HG03571 (cell line): ENCODE data around the gene NELFE.
"Not testable (repeated sequence)": the region's sequence is repeated elsewhere in the genome, so short reads cannot be mapped to it uniquely, and the experiment has no call there.

Source experiments
- ATAC-seq: cut with Tn5 transposase; IDR thresholded peaks from one replicate; pipeline ENCODE4 v1.9.1; 2021; ENCODE audit not compliant: unreplicated experiment

The NELFE gene

DNA sequence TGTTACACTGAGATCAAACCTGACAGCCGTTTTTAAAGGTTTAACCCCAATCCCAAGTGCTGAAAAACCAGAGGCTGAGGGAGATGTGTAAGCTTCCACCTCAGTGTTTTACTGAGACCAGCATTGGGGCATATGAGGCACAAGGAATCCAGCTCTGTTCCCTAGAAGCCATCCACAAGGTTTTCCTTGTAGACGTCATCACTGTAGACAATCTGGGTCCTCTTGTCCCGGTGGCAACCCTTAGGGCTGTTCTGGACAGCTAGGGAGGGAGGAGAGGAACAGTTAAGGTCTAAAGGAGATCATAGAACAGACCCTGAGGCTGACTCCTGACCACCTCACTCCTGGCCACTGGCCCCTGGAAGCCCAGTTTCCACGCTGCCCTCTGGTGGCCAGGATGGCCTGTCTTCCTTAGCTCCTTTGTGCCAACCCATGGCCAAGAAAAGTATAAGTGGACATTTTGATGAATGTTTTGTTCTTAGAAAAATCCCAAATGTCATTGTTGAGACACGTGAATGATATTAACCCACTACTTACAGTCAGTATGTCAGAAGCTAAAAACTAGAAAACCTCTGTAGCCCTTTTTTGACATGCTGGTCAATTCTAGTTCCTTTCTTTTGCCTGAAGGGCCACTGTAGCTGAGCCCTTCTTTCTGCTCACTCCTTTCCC lies 6.5 kb downstream of the NELFE start:
- no peak for ATAC-seq

DNA sequence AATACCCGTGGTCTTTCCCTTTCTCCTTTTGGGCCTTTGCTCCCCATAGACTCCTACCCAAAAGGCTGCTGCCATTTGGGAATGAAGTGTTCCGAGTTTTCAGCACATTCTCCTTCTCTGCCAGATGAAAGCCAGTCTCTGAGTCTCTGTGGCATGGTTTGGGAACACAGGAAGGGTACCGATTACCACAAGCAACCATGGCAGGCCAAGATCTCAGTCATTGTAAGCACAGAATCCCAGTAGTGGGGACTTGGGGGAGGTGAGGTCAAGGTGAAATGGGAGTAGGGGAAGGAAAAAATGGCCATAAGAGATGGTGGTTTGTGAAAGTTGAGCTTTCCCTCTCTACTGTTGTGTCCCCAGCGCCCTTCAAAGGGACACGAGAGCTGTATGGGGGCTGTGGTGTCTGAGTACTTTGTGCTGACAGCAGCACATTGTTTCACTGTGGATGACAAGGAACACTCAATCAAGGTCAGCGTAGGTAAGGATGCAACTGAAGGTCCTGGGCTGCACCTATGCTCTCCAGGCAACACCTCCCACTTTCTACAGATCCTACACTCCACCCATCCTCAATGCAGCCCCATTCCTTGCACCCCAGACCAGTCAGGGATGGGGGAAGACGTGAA lies 8.7 kb downstream of the NELFE start:
- no peak for ATAC-seq

DNA sequence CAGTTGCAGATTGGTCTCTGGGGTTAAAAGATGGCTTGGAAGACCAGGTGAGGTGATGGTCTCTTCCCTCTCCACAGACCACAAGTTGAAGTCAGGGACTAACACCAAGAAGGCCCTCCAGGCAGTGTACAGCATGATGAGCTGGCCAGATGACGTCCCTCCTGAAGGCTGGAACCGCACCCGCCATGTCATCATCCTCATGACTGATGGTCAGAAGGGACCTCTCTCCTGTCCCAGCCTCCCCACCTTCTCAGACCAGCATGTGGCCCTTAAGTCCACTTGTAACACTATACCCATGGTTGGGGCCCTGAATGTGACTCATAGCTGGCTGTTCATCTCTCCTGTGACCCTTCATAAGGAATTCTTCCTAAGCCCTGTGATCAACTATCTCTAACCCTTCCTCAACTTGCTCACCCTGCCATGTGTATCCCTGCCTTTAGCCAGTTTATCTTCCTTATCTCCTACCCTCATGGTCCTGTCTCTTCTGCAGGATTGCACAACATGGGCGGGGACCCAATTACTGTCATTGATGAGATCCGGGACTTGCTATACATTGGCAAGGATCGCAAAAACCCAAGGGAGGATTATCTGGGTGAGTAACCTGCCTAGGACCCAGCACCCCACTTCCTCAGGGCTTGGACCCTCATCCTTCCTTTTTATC lies 9.9 kb downstream of the NELFE start:
- ATAC-seq: no peak

- ATAC-seq: no peak
These were observed 10.5 kb downstream of the NELFE start for GRCh38 chr6:31948306-31948705.

GRCh38 chr6:31947864-31948263 lies 10.9 kb downstream of the NELFE start:
- ATAC-seq: no peak

DNA sequence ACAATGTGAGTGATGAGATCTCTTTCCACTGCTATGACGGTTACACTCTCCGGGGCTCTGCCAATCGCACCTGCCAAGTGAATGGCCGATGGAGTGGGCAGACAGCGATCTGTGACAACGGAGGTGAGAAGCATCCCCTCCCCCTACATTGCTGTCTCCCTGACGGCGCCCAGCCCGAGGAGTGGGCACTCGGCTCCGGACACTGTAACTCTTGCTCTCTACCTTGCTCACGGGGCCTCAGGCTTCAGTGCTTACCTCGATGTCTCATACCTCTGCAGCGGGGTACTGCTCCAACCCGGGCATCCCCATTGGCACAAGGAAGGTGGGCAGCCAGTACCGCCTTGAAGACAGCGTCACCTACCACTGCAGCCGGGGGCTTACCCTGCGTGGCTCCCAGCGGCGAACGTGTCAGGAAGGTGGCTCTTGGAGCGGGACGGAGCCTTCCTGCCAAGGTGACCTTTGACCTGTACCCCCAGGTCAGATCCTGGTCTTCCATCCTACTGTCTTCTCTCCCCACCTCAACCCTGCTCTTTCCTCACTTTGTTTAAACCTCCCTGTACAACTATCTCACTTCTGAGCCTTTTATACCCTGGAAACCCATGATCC lies 11.6 kb downstream of the NELFE start:
- no peak for ATAC-seq

DNA sequence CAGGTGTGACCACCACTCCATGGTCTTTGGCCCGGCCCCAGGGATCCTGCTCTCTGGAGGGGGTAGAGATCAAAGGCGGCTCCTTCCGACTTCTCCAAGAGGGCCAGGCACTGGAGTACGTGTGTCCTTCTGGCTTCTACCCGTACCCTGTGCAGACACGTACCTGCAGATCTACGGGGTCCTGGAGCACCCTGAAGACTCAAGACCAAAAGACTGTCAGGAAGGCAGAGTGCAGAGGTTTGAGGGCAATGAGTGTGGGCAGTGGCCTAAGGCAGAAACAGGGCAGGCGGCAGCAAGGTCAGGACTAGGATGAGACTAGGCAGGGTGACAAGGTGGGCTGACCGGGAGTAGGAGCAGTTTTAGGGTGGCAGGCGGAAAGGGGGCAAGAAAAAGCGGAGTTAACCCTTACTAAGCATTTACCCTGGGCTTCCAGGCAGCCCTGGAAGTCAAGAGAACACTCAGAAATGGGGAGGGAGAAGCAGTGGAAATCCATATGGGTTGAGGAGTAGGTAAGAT lies 12.3 kb downstream of the NELFE start:
- no peak for ATAC-seq

GRCh38 chr6:31945507-31946369 lies 13.0 kb downstream of the NELFE start, which contains the start of gene CFB:
TSS of gene CFB (plus strand) at chr6:31946095. CDS start at chr6:31946222, 127 bp downstream.
- no peak for ATAC-seq

- no peak for ATAC-seq
These were observed 13.6 kb downstream of the NELFE start for GRCh38 chr6:31945154-31945506.

- no peak for ATAC-seq
These were observed 15.0 kb downstream of the NELFE start for GRCh38 chr6:31943742-31944141.

GRCh38 chr6:31940256-31940664 lies 18.5 kb downstream of the NELFE start:
- no peak for ATAC-seq

DNA sequence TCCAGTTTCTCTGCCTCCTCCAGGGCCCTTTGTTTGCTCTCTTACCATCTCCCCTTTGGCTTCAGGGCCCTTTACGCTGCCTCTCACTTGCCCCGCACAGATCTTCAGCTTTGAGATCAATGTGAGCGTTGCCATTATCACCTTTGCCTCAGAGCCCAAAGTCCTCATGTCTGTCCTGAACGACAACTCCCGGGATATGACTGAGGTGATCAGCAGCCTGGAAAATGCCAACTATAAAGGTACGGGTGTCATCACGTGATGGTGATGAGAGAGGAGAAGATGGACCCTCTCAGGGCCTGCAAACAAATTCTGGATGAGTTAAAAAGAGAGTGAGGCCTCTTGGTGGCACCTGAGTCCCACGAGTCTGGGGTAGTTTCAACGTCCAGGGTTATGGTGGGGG lies 22.9 kb downstream of the NELFE start:
- ATAC-seq: no peak

GRCh38 chr6:31935021-31935420 lies 23.8 kb downstream of the NELFE start:
- no peak for ATAC-seq

DNA sequence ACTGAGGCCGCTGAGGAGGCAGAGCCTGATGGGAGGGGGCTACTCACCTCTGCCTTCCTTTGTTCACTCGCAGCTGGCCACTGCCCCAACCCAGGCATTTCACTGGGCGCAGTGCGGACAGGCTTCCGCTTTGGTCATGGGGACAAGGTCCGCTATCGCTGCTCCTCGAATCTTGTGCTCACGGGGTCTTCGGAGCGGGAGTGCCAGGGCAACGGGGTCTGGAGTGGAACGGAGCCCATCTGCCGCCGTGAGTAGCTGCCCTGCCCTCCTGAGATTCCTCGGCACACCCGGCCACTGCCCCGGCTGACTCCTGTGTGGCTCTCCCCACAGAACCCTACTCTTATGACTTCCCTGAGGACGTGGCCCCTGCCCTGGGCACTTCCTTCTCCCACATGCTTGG lies 25.2 kb downstream of the NELFE start:
- ATAC-seq: no peak

- not testable (repeated sequence) for ATAC-seq
These were observed 26.6 kb downstream of the NELFE start for GRCh38 chr6:31932137-31932536.

DNA sequence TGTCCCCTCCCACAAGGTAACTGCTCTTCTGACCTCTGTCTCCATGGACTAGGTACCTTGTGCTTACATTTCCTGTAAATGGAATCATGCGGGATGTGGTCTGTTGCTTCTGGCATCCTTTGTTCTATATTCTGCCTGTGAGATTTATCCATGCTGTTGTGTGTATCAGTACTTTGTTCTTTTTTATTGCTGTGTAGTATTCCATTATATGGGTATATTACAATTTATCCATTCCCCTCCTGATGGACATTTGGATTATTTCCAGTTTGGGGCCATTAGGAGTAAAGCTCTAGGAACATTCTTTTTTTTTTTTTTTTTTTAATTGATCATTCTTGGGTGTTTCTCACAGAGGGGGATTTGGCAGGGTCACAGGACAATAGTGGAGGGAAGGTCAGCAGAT lies 27.8 kb downstream of the NELFE start:
- no peak for ATAC-seq

- ATAC-seq: no peak
These were observed 30.2 kb downstream of the NELFE start for GRCh38 chr6:31928672-31928939.

- no peak for ATAC-seq
These were observed 30.7 kb downstream of the NELFE start for GRCh38 chr6:31927863-31928671.

GRCh38 chr6:31927242-31927862 lies 31.4 kb downstream of the NELFE start, which contains the start of gene C2:
TSS of gene C2 (plus strand) at chr6:31927717. CDS start at chr6:31927753, 36 bp downstream.
- ATAC-seq: no peak

DNA sequence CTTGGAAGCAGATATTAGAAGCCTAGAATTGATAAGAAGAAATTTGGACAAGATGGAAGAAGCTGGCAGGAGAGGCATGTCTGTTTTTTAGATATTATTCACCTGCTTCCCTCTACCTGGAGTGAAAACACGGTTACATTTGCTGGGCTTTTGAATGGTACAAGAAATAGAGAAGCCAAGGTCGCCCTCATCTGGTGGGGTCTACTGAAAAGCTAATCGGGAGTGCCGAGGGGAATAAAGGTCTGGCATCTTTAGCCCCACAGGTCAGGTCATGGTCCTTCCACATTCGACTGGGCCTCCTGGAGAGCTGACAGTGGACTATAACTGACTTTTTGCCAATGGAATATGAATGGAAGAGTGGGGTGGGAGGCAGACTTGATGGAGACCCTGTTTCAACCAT lies 35.8 kb downstream of the NELFE start:
- no peak for ATAC-seq
